K562 (cell line): ENCODE results near the gene ROBO1. TPM values are rescaled to one million over a fixed set of nuclear protein-coding genes. Genes with fewer than 3 reads are reported as not detected.

Source experiments
- ATAC-seq: fragments of 200-7000 bp; cut with Tn5 transposase; 3 replicates; pipeline ENCODE4 v1.9.1; 2020; ENCODE audit warnings: moderate library complexity
- BruUV-seq: library from RNA; stranded (reverse); fragments of 400-500 nt; replicated peaks from 2 replicates; lab custom pipeline; 2021; lab: Mats Ljungman, UMichigan
- CTCF ChIA-PET: fragments of 300-600 bp; formaldehyde crosslinking; extraction: SDS; loops from one replicate; lab custom pipeline; 2021; ENCODE audit warnings: low intra/inter-chr PET ratio; lab: Yijun Ruan, JAX
- POLR2A ChIA-PET: fragments of 300-600, 350-650 bp; sonication (Branson Sonifier 250); formaldehyde crosslinking; extraction: SDS; loops from one replicate; lab custom pipeline; 2021; ENCODE audit warnings: antibody characterized with exemption, inconsistent platforms; lab: Yijun Ruan, JAX
- DNase-seq, 4 experiments: peaks; one replicate each; pipeline versions ENCODE4 v3.0.0 to v3.0.0-alpha.2; 2011 to 2018; ENCODE audit warnings: low spot score in 3 of 4, mixed read lengths in 3 of 4; ENCODE audit errors: extremely low read depth in 1 of 4
- FAIRE-seq: peaks from 2 replicates; lab custom pipeline; 2011; peaks lifted over from hg19 to GRCh38; lab: Jason Lieb, UNC
- H2AFZ ChIP-seq: 2 replicates; pipeline ENCODE4 v1.6.0; 2011; ENCODE audit warnings: low read depth, low read length, control low read depth, inconsistent platforms
- H3K27ac ChIP-seq: fragments of 200-600 bp; 3 replicates; pipeline ENCODE4 v1.8.0; 2011; ENCODE audit warnings: low read depth, mild to moderate bottlenecking, control low read depth, inconsistent platforms, low read length, moderate library complexity, mixed read lengths; ENCODE audit errors: extremely low read depth
- H3K27me3 ChIP-seq, 2 experiments: fragments of 300-600 bp in 1 of 2; 2 replicates in 1 of 2; 3 replicates in 1 of 2; pipeline versions ENCODE4 v1.6.0 to v1.8.0; 2011; ENCODE audit warnings: inconsistent platforms in 2 of 2, low read length in 2 of 2, mild to moderate bottlenecking in 1 of 2, mixed read lengths in 1 of 2, moderate library complexity in 1 of 2; ENCODE audit not compliant: control insufficient read depth in 2 of 2, insufficient read depth in 2 of 2
- H3K36me3 ChIP-seq: fragments of 300-600 bp; 3 replicates; pipeline ENCODE4 v1.8.0; 2011; ENCODE audit warnings: mild to moderate bottlenecking, low read length, inconsistent platforms; ENCODE audit not compliant: control insufficient read depth, insufficient read depth
- H3K4me1 ChIP-seq, 2 experiments: fragments of 200-600 bp in 1 of 2; replicated peaks in 1 of 2; 2 replicates in 1 of 2; 3 replicates in 1 of 2; pipeline versions ENCODE4 v1.5.1 to v1.8.0; 2011; ENCODE audit warnings: inconsistent platforms in 2 of 2, low read length in 2 of 2, mild to moderate bottlenecking in 1 of 2, mixed read lengths in 1 of 2, moderate library complexity in 1 of 2; ENCODE audit not compliant: control insufficient read depth in 2 of 2, insufficient read depth in 2 of 2
- H3K4me2 ChIP-seq: 2 replicates; pipeline ENCODE4 v1.6.1; 2011; ENCODE audit warnings: low read length, control low read depth, inconsistent platforms, mixed read lengths; ENCODE audit not compliant: insufficient read depth
- H3K4me3 ChIP-seq: fragments of 200-600 bp; sonication (generic), shearing (Covaris generic); 2 replicates; pipeline ENCODE4 v1.5.1; 2016; ENCODE audit warnings: control low read depth, inconsistent platforms
- H3K79me2 ChIP-seq: fragments of 200-600 bp; 3 replicates; pipeline ENCODE4 v1.8.0; 2011; ENCODE audit warnings: low read length, inconsistent platforms; ENCODE audit not compliant: control insufficient read depth, insufficient read depth
- H3K9ac ChIP-seq, 2 experiments: 2 replicates each; pipeline versions ENCODE4 v1.6.0 to v1.6.1; 2011; ENCODE audit warnings: low read depth in 2 of 2, low read length in 2 of 2, control low read depth in 1 of 2, inconsistent platforms in 1 of 2, mild to moderate bottlenecking in 1 of 2, mixed read lengths in 1 of 2; ENCODE audit not compliant: insufficient read depth in 1 of 2
- H3K9me1 ChIP-seq: one replicate; pipeline ENCODE4 v1.6.0; 2011; ENCODE audit warnings: inconsistent platforms, mild to moderate bottlenecking, low read length, moderate library complexity; ENCODE audit not compliant: control insufficient read depth, insufficient read depth
- H3K9me3 ChIP-seq: replicated peaks from 2 replicates; pipeline ENCODE4 v1.5.1; 2011; ENCODE audit warnings: low read depth, low read length, inconsistent platforms; ENCODE audit not compliant: control insufficient read depth, insufficient read depth
- H4K20me1 ChIP-seq: replicated peaks from 2 replicates; pipeline ENCODE4 v1.6.1; 2011; ENCODE audit warnings: low read length, inconsistent platforms, mixed read lengths; ENCODE audit not compliant: control insufficient read depth, insufficient read depth
- ARID4B ChIP-seq: sonication (generic); formaldehyde crosslinking; IDR thresholded peaks from 2 replicates; pipeline ENCODE4 v1.8.0; 2022; ENCODE audit warnings: mild to moderate bottlenecking, missing genetic modification reagents
- CBX5 ChIP-seq: IDR thresholded peaks from 2 replicates; pipeline ENCODE4 v1.6.1; 2014; ENCODE audit warnings: low read depth, borderline replicate concordance
- GATAD2A ChIP-seq: fragments of 450-650 bp; IDR thresholded peaks from 2 replicates; pipeline ENCODE4 v1.6.1; 2017
- HSF4 ChIP-seq: fragments of 250-450 bp; sonication (Bioruptor Pico); IDR thresholded peaks from 2 replicates; pipeline ENCODE4 v2.1.2; 2022; ENCODE audit warnings: mild to moderate bottlenecking, moderate library complexity, borderline replicate concordance
- TFAM ChIP-seq: fragments of 250-450 bp; sonication (Bioruptor Pico); conservative IDR thresholded peaks from 2 replicates; pipeline ENCODE4 v1.5.0; 2021; ENCODE audit warnings: mild to moderate bottlenecking, moderate library complexity
- WGBS: fragments of 100-300 bp; shearing (Covaris generic); methylation state at CpG from one replicate; pipeline ENCODE4 v1.1.6; 2016; ENCODE audit warnings: low coverage, mixed read lengths; ENCODE audit not compliant: insufficient coverage; ENCODE audit errors: missing lambda C conversion rate; 5-methylcytosine and 5-hydroxymethylcytosine counted together
- in situ Hi-C: fragments of 300-500 bp; cut with MboI; formaldehyde crosslinking; loops from 4 replicates; pipeline ENCODE4 v1.15.0; 2018; ENCODE audit warnings: inconsistent platforms, mixed read lengths
- intact Hi-C: fragments of 100-400 bp; cut with micrococcal nuclease; formaldehyde crosslinking; loops from 2 replicates; pipeline ENCODE4 v1.14.2; 2022
- polyA plus RNA-seq, 8 experiments: library from polyadenylated mRNA; depleted of rRNA in 4 of 8; stranded (reverse) in 5 of 8; unstranded in 3 of 8; fragments of >200 nt; fragmentation: Nextera tagmentation in 2 of 8; fragmentation: Illumina TruSeq in 1 of 8; extraction: Ambion mirVana in 2 of 8; extraction: Trizol in 1 of 8; gene quantifications; 2 replicates each; pipeline versions ENCODE4 v1.2.1 to v1.2.3, GENCODE V29; 2011 to 2014; ENCODE audit warnings: inconsistent platforms in 1 of 8, missing spikeins in 1 of 8
- total RNA-seq, 7 experiments: library from RNA; depleted of rRNA in 6 of 7; stranded (reverse); fragments of >200 nt in 6 of 7; fragmentation: Illumina TruSeq in 2 of 7; extraction: Trizol in 2 of 7; gene quantifications; 2 replicates each; pipeline versions ENCODE4 v1.2.1 to v1.2.3, GENCODE V29; 2011 to 2021; ENCODE audit warnings: low replicate concordance in 1 of 7

ROBO1 gene
- total and polyA plus RNA-seq, 9 of the 15 experiments (the other 6 are each of a cell fraction or from before 2014, with no cell fraction given), result 0.01 to 0.53 (median 0.17) TPM; not detected in 5

- no peak for TF ChIP-seq ARID4B (CRISPR knock-in tag)
These were observed 866.3 kb downstream of the ROBO1 start (continued) for GRCh38 chr3:78901544-78901943.

DNA sequence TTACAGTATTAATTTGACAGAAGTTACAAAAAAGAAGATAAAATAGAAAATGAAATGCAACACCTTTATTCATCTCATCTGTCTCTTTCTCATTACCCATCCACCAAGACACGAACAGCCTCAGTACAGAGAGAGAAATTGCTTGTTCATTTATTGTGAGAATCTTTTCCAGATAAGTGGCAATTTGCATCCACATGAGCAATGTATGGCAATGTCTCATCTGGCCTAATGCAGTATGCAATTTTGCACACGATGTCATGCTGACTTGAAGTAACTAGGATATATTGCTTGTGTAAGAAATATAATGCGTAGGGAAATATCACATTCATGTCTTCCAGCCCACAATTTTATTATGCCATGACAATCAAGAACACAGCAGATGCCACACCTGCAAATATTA is 866.9 kb downstream of the ROBO1 start:
- FAIRE-seq, result no peak

More for the DNA sequence above, 866.9 kb downstream of the ROBO1 start:
- ChIA-PET CTCF (no interaction called here), POLR2A (no interaction called here)
- TF ChIP-seq HSF4 (no peak), TFAM (CRISPR knock-in tag) (no peak), GATAD2A (no peak), CBX5 (no peak)
- H3K9me1 ChIP-seq, result no peaks in the 10 kb centered on the region
- no peak overlapping the region for H3K27ac ChIP-seq
- H3K9me3 ChIP-seq, result no peaks in the 10 kb centered on the region
- no peaks in the 10 kb centered on the region for H3K79me2 ChIP-seq
- WGBS, result 3% methylated on average over 3 of the region's 3 CpGs
- no TSS peak for BruUV-seq
- intact Hi-C loops (no loop called here), in situ Hi-C loops (no loop called here)
- no peaks in the 10 kb centered on the region for H3K36me3 ChIP-seq
- no peaks in the 10 kb centered on the region for H3K4me1 ChIP-seq
- H3K9ac ChIP-seq, result no peak overlapping the region
- H3K4me3 ChIP-seq, result no peak overlapping the region
- no peaks in the 10 kb centered on the region for H4K20me1 ChIP-seq
- no peak overlapping the region for H2AFZ ChIP-seq
- ATAC-seq (no peak), DNase-seq (no peak)
- H3K27me3 ChIP-seq, result no peaks in the 10 kb centered on the region
- no peak overlapping the region for H3K4me2 ChIP-seq
